Measurements from ENCODE around the gene SREK1.
A peak's percentile ranks its signal among the peaks of the same experiment; 100 is the strongest.
"Not testable (repeated sequence)": the region's sequence is repeated elsewhere in the genome, so short reads cannot be mapped to it uniquely, and the experiment has no call there.

The SREK1 gene
- total RNA-seq, result 263 to 438 reads per million in 2 donors

GRCh38 chr5:66144074-66144833 is at the start of gene SREK1:
SREK1 (plus strand) TSS chr5:66144300; CDS start chr5:66144377, 77 bp downstream.
- peak; percentile 76 to 94 (median 84) for DNase-seq

GRCh38 chr5:66100851-66101250 is 43.2 kb upstream of the SREK1 start:
- DNase-seq, result no peak

- DNase-seq, result no peak
Observed at GRCh38 chr5:66113160-66113559, 30.9 kb upstream of the SREK1 start.

GRCh38 chr5:66118304-66118703 is 25.8 kb upstream of the SREK1 start:
- no peak for DNase-seq

- no peak for DNase-seq
Observed at GRCh38 chr5:66122379-66123034, 21.6 kb upstream of the SREK1 start.

- DNase-seq, result no peak
Observed at GRCh38 chr5:66129144-66129543, 15.0 kb upstream of the SREK1 start.

GRCh38 chr5:66130493-66130892 is 13.6 kb upstream of the SREK1 start:
- DNase-seq, result no peak

- DNase-seq, result no peak
Observed at GRCh38 chr5:66134407-66134861, 9.7 kb upstream of the SREK1 start.

- DNase-seq, result no peak
Observed at GRCh38 chr5:66136053-66136452, 8.0 kb upstream of the SREK1 start.

GRCh38 chr5:66136944-66137343 is 7.2 kb upstream of the SREK1 start:
- not testable (repeated sequence) for DNase-seq

- no peak for DNase-seq
Observed at GRCh38 chr5:66138637-66139317, 5.3 kb upstream of the SREK1 start.

- no peak for DNase-seq
Observed at GRCh38 chr5:66139318-66139712, 4.8 kb upstream of the SREK1 start.

- DNase-seq, result no peak
Observed at GRCh38 chr5:66142417-66142816, 1.7 kb upstream of the SREK1 start.

- peak in 1 of 5 experiments; percentile 10 for DNase-seq
Observed at GRCh38 chr5:66143473-66144073, 527 bp upstream of the SREK1 start.

GRCh38 chr5:66144834-66145390 is 812 bp downstream of the SREK1 start:
- DNase-seq, result no peak

- DNase-seq, result no peak
Observed at GRCh38 chr5:66145737-66146136, 1.6 kb downstream of the SREK1 start.

- DNase-seq, result no peak
Observed at GRCh38 chr5:66149950-66150349, 5.8 kb downstream of the SREK1 start.

- DNase-seq, result no peak
Observed at GRCh38 chr5:66151030-66151429, 6.9 kb downstream of the SREK1 start.

GRCh38 chr5:66151491-66151890 is 7.4 kb downstream of the SREK1 start:
- no peak for DNase-seq

GRCh38 chr5:66157046-66157445 is 12.9 kb downstream of the SREK1 start:
- no peak for DNase-seq

GRCh38 chr5:66161356-66161755 is 17.3 kb downstream of the SREK1 start:
- DNase-seq, result no peak

GRCh38 chr5:66164044-66164790 is 20.1 kb downstream of the SREK1 start:
- DNase-seq, result no peak

All from T-helper 2 cell (primary cell).